Smooth muscle cell (in vitro differentiated cells): ENCODE measurements around the gene QSOX2. TPM values are rescaled to one million over a fixed set of nuclear protein-coding genes. Genes with fewer than 3 reads are reported as not detected.

Experiments used
- DNase-seq: peaks from one replicate; lab custom pipeline; 2025; ENCODE audit not compliant: unreplicated experiment; lab: John Stamatoyannopoulos, UW
- H2AFZ ChIP-seq: fragments of 200-600 bp; sonication (generic); 2 replicates; pipeline ENCODE4 v1.6.0; 2016; ENCODE audit warnings: antibody characterized with exemption, low read depth, mild to moderate bottlenecking
- H3F3A ChIP-seq: fragments of 200-600 bp; sonication (generic); 2 replicates; pipeline ENCODE4 v1.6.0; 2017; ENCODE audit warnings: antibody characterized with exemption, low read depth
- H3K27ac ChIP-seq: fragments of 200-600 bp; sonication (generic); 2 replicates; pipeline ENCODE4 v1.5.1; 2016; ENCODE audit warnings: low read depth, mild to moderate bottlenecking
- H3K27me3 ChIP-seq: fragments of 200-600 bp; sonication (generic); 2 replicates; pipeline ENCODE4 v1.6.1; 2016; ENCODE audit warnings: low read depth, mild to moderate bottlenecking
- H3K36me3 ChIP-seq: fragments of 200-600 bp; sonication (generic); 2 replicates; pipeline ENCODE4 v1.5.1; 2016; ENCODE audit warnings: low read depth
- H3K4me1 ChIP-seq: fragments of 200-600 bp; sonication (generic); 2 replicates; pipeline ENCODE4 v1.5.1; 2016; ENCODE audit warnings: low read depth
- H3K4me2 ChIP-seq: fragments of 200-600 bp; sonication (generic); 2 replicates; pipeline ENCODE4 v1.6.0; 2016; ENCODE audit warnings: mild to moderate bottlenecking
- H3K4me3 ChIP-seq: fragments of 200-600 bp; sonication (generic); 2 replicates; pipeline ENCODE4 v1.5.1; 2016; ENCODE audit warnings: mild to moderate bottlenecking
- H3K79me2 ChIP-seq: fragments of 200-600 bp; sonication (generic); 2 replicates; pipeline ENCODE4 v1.6.0; 2016; ENCODE audit warnings: low read depth, mild to moderate bottlenecking
- H3K9ac ChIP-seq: fragments of 200-600 bp; sonication (generic); 2 replicates; pipeline ENCODE4 v1.6.0; 2016; ENCODE audit warnings: low read depth
- H3K9me3 ChIP-seq: fragments of 200-600 bp; sonication (generic); replicated peaks from 2 replicates; pipeline ENCODE4 v1.5.1; 2016; ENCODE audit warnings: low read depth
- H4K20me1 ChIP-seq: fragments of 200-600 bp; sonication (generic); 2 replicates; pipeline ENCODE4 v1.6.0; 2016; ENCODE audit warnings: low read depth
- WGBS: methylation state at CpG from one replicate; pipeline ENCODE4 v1.1.7; 2016; ENCODE audit warnings: low lambda C conversion rate; 5-methylcytosine and 5-hydroxymethylcytosine counted together
- polyA plus RNA-seq: library from polyadenylated mRNA; unstranded; fragments of >200 nt; fragmentation: Nextera tagmentation; extraction: Ambion mirVana; gene quantifications from 2 replicates; pipeline ENCODE4 v1.2.1, GENCODE V29; 2016
- total RNA-seq: library from RNA; depleted of rRNA; stranded (reverse); fragments of >200 nt; gene quantifications from 2 replicates; pipeline ENCODE4 v1.2.3, GENCODE V29; 2014
- TF ChIP-seq, protein P1 (sequence below): fragments of 200-600 bp; sonication (generic); IDR thresholded peaks from 2 replicates; pipeline ENCODE4 v1.5.1; 2017; ENCODE audit warnings: borderline replicate concordance, mild to moderate bottlenecking, antibody characterized with exemption; ENCODE audit not compliant: insufficient read depth, poor library complexity, severe bottlenecking

Gene QSOX2
- total and polyA plus RNA-seq, 2 experiments from 2014 or later, result 1.9 to 8.7 TPM

DNA sequence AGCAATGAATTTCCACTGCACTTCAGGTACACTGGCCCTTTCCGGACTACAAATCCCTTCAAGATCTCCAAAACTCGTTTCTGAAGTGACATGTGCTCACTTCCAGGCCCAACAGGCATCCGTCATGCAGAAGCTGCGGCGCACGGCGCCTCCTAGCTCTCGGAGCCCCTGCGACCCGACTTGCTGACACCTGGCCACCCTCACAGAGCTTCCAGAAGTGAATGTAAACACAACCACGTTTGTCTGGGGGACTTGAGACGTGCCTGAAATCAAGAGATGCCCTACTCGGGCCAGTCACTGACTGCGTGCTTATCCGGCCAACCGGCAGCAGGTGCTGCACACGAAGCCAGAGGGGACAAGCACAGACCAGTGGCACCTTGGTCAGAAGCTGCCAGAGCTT, 35.8 kb downstream of the QSOX2 start:
- no peak for DNase-seq
- TF ChIP-seq, protein P1, sequence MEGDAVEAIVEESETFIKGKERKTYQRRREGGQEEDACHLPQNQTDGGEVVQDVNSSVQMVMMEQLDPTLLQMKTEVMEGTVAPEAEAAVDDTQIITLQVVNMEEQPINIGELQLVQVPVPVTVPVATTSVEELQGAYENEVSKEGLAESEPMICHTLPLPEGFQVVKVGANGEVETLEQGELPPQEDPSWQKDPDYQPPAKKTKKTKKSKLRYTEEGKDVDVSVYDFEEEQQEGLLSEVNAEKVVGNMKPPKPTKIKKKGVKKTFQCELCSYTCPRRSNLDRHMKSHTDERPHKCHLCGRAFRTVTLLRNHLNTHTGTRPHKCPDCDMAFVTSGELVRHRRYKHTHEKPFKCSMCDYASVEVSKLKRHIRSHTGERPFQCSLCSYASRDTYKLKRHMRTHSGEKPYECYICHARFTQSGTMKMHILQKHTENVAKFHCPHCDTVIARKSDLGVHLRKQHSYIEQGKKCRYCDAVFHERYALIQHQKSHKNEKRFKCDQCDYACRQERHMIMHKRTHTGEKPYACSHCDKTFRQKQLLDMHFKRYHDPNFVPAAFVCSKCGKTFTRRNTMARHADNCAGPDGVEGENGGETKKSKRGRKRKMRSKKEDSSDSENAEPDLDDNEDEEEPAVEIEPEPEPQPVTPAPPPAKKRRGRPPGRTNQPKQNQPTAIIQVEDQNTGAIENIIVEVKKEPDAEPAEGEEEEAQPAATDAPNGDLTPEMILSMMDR, result no peak
- no peaks in the 10 kb centered on the region for H3K9me3 ChIP-seq
- no peaks in the 10 kb centered on the region for H3K79me2 ChIP-seq
- WGBS, result 89% methylated on average over 17 of the region's 17 CpGs
- no peak overlapping the region for H3K4me3 ChIP-seq
- H3K9ac ChIP-seq, result no peak overlapping the region
- H3K27ac ChIP-seq, result no peak overlapping the region
- no peaks in the 10 kb centered on the region for H3K4me1 ChIP-seq
- H4K20me1 ChIP-seq, result peaks cover 24% of the 10 kb centered on the region
- H3F3A ChIP-seq, result no peaks in the 10 kb centered on the region
- peaks cover 9% of the 10 kb centered on the region for H3K27me3 ChIP-seq
- no peaks in the 10 kb centered on the region for H3K36me3 ChIP-seq
- H2AFZ ChIP-seq, result no peak overlapping the region
- no peak overlapping the region for H3K4me2 ChIP-seq

GRCh38 chr9:136209232-136209631, 36.4 kb downstream of the QSOX2 start:
- Histone ChIP-seq H3F3A (no peaks in the 10 kb centered on the region), H2AFZ (no peak overlapping the region), H3K36me3 (no peaks in the 10 kb centered on the region), H3K4me2 (no peak overlapping the region), H3K27me3 (peaks cover 14% of the 10 kb centered on the region), H3K79me2 (no peaks in the 10 kb centered on the region), H3K4me1 (no peaks in the 10 kb centered on the region), H3K4me3 (no peak overlapping the region), H4K20me1 (peaks cover 27% of the 10 kb centered on the region), H3K9ac (no peak overlapping the region), H3K9me3 (no peaks in the 10 kb centered on the region), H3K27ac (no peak overlapping the region)
- WGBS, result 98% methylated on average over 8 of the region's 17 CpGs
- TF ChIP-seq, protein P1, result no peak
- DNase-seq, result no peak

DNA sequence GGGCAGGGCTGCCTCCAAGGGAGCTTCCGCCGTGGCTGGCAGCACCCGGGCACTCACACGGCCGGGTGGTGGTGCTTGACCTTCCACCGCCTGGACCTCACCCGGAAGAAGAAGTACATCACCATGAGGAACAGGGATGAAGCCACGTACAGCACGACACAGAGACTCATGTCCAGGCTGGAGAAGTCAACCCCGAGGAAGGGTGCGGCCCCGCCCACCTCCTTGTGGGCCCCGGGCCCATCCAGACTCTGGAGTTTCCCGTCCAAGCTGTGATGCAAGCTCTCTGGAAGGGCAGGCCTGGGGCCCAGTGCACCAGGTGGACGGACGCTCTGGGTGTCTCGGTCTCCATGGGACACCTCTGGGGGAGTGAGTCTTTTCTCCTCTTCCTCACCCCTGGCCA, 36.9 kb downstream of the QSOX2 start:
- Histone ChIP-seq H4K20me1 (peaks cover 27% of the 10 kb centered on the region), H3K27me3 (peaks cover 20% of the 10 kb centered on the region), H3K4me1 (no peaks in the 10 kb centered on the region), H3K9ac (no peak overlapping the region), H3K4me3 (no peak overlapping the region), H3K79me2 (no peaks in the 10 kb centered on the region), H3K27ac (no peak overlapping the region), H3K36me3 (no peaks in the 10 kb centered on the region), H3K4me2 (no peak overlapping the region), H3F3A (no peaks in the 10 kb centered on the region), H3K9me3 (no peaks in the 10 kb centered on the region), H2AFZ (no peak overlapping the region)
- WGBS, result 94% methylated on average over 17 of the region's 17 CpGs
- TF ChIP-seq, protein P1, result no peak
- no peak for DNase-seq

- 87% methylated on average over 9 of the region's 9 CpGs for WGBS
These were observed 38.0 kb downstream of the QSOX2 start for GRCh38 chr9:136207616-136208015.

More at GRCh38 chr9:136207616-136208015, 38.0 kb downstream of the QSOX2 start:
- no peak overlapping the region for H3K4me3 ChIP-seq
- H3K27me3 ChIP-seq, result peaks cover 30% of the 10 kb centered on the region
- H3K4me1 ChIP-seq, result no peaks in the 10 kb centered on the region
- no peaks in the 10 kb centered on the region for H3K9me3 ChIP-seq
- no peak overlapping the region for H3K27ac ChIP-seq
- peaks cover 27% of the 10 kb centered on the region for H4K20me1 ChIP-seq
- H2AFZ ChIP-seq, result no peak overlapping the region
- H3K4me2 ChIP-seq, result no peak overlapping the region
- no peak overlapping the region for H3K9ac ChIP-seq
- H3F3A ChIP-seq, result no peaks in the 10 kb centered on the region
- H3K79me2 ChIP-seq, result no peaks in the 10 kb centered on the region
- no peaks in the 10 kb centered on the region for H3K36me3 ChIP-seq
- DNase-seq, result no peak
- TF ChIP-seq, protein P1, result no peak
